IMR-90 (cell line): Measurements from ENCODE around the gene NAA38. TPM values are rescaled to one million over a fixed set of nuclear protein-coding genes. Genes with fewer than 3 reads are reported as not detected.
"Not testable (repeated sequence)": the region's sequence is repeated elsewhere in the genome, so short reads cannot be mapped to it uniquely, and the experiment has no call there.

ENCODE experiments used
- ATAC-seq: fragments of 200-7000 bp; cut with Tn5 transposase; 2 replicates; pipeline ENCODE4 v1.9.1; 2020; ENCODE audit warnings: low read depth, mild to moderate bottlenecking, moderate library complexity
- BruUV-seq: library from RNA; stranded (reverse); fragments of 400-500 nt; replicated peaks from 2 replicates; lab custom pipeline; 2021; lab: Mats Ljungman, UMichigan
- CTCF ChIA-PET: fragments of 300-600 bp; formaldehyde crosslinking; extraction: SDS; loops from one replicate; lab custom pipeline; 2021; ENCODE audit warnings: antibody characterized with exemption; lab: Yijun Ruan, JAX
- POLR2A ChIA-PET: fragments of 300-600 bp; sonication (Branson Sonifier 250); formaldehyde crosslinking; loops from one replicate; lab custom pipeline; 2022; ENCODE audit warnings: antibody characterized with exemption; ENCODE audit not compliant: unreplicated experiment; lab: Charles Lee
- DNase-seq: peaks from one replicate; pipeline ENCODE4 v3.0.0; 2013
- H2AFZ ChIP-seq: replicated peaks from 2 replicates; pipeline ENCODE3; 2013; ENCODE audit warnings: low read length, mild to moderate bottlenecking; ENCODE audit not compliant: poor library complexity
- H2AK5ac ChIP-seq: 2 replicates; pipeline ENCODE4 v1.6.1; 2013; ENCODE audit warnings: low read depth, low read length, inconsistent platforms
- H2AK9ac ChIP-seq: replicated peaks from 2 replicates; pipeline ENCODE3; 2013; ENCODE audit warnings: mild to moderate bottlenecking, low read depth, low read length, moderate library complexity; ENCODE audit not compliant: poor library complexity
- H2BK120ac ChIP-seq: 2 replicates; pipeline ENCODE4 v1.6.1; 2013; ENCODE audit warnings: low read depth, low read length, inconsistent platforms
- H2BK15ac ChIP-seq: 3 replicates; pipeline ENCODE4 v1.6.1; 2013; ENCODE audit warnings: low read depth, low read length, inconsistent platforms
- H2BK20ac ChIP-seq: 2 replicates; pipeline ENCODE4 v1.6.1; 2013; ENCODE audit warnings: low read depth, mild to moderate bottlenecking, inconsistent platforms, low read length, moderate library complexity
- H2BK5ac ChIP-seq: 2 replicates; pipeline ENCODE4 v1.6.1; 2013; ENCODE audit warnings: mild to moderate bottlenecking, low read depth, low read length, inconsistent platforms; ENCODE audit not compliant: poor library complexity, severe bottlenecking
- H3K14ac ChIP-seq: replicated peaks from 2 replicates; pipeline ENCODE4 v1.6.1; 2013; ENCODE audit warnings: low read depth, low read length, inconsistent platforms
- H3K18ac ChIP-seq: 2 replicates; pipeline ENCODE4 v1.6.1; 2013; ENCODE audit warnings: low read depth, low read length, control low read depth
- H3K23ac ChIP-seq: 2 replicates; pipeline ENCODE4 v1.6.1; 2013; ENCODE audit warnings: low read depth, low read length, inconsistent platforms
- H3K27ac ChIP-seq: 2 replicates; pipeline ENCODE4 v1.5.1; 2013; ENCODE audit warnings: mild to moderate bottlenecking, control low read depth, low read length; ENCODE audit not compliant: insufficient read depth
- H3K27me3 ChIP-seq: 2 replicates; pipeline ENCODE4 v1.6.1; 2013; ENCODE audit warnings: low read length; ENCODE audit not compliant: control insufficient read depth, insufficient read depth
- H3K36me3 ChIP-seq: 2 replicates; pipeline ENCODE4 v1.6.1; 2013; ENCODE audit warnings: low read length, mixed read lengths; ENCODE audit not compliant: control insufficient read depth, insufficient read depth
- H3K4ac ChIP-seq: 2 replicates; pipeline ENCODE4 v1.6.1; 2013; ENCODE audit warnings: low read depth, low read length, inconsistent platforms
- H3K4me1 ChIP-seq: 2 replicates; pipeline ENCODE4 v1.6.1; 2013; ENCODE audit warnings: low read length, mixed read lengths; ENCODE audit not compliant: control insufficient read depth, insufficient read depth
- H3K4me2 ChIP-seq: 2 replicates; pipeline ENCODE4 v1.6.1; 2013; ENCODE audit warnings: low read depth, mild to moderate bottlenecking, control low read depth, low read length, moderate library complexity
- H3K4me3 ChIP-seq: 2 replicates; pipeline ENCODE4 v1.5.1; 2013; ENCODE audit warnings: low read depth, mild to moderate bottlenecking, control low read depth, low read length, moderate library complexity; ENCODE audit not compliant: insufficient read depth
- H3K56ac ChIP-seq: 2 replicates; pipeline ENCODE4 v1.6.1; 2013; ENCODE audit warnings: low read length, inconsistent platforms; ENCODE audit not compliant: insufficient read depth; ENCODE audit errors: extremely low read depth
- H3K79me1 ChIP-seq, 2 experiments: 2 replicates each; pipeline ENCODE4 v1.6.1; 2013; ENCODE audit warnings: low read length in 2 of 2, inconsistent platforms in 1 of 2, low read depth in 1 of 2
- H3K9ac ChIP-seq: 2 replicates; pipeline ENCODE4 v1.6.1; 2013; ENCODE audit warnings: low read depth, low read length, control low read depth
- H3K9me1 ChIP-seq: 2 replicates; pipeline ENCODE4 v1.6.1; 2013; ENCODE audit warnings: low read length, inconsistent platforms; ENCODE audit not compliant: insufficient read depth
- H3K9me3 ChIP-seq: 2 replicates; pipeline ENCODE4 v1.6.1; 2013; ENCODE audit warnings: low read length; ENCODE audit not compliant: control insufficient read depth, insufficient read depth
- H4K20me1 ChIP-seq: 2 replicates; pipeline ENCODE4 v1.6.1; 2013; ENCODE audit warnings: low read length, inconsistent platforms; ENCODE audit not compliant: insufficient read depth
- H4K5ac ChIP-seq: 2 replicates; pipeline ENCODE4 v1.6.1; 2013; ENCODE audit warnings: mild to moderate bottlenecking, low read depth, low read length, control low read depth
- H4K8ac ChIP-seq, 2 experiments: 2 replicates each; pipeline ENCODE4 v1.6.1; 2013; ENCODE audit warnings: low read depth in 2 of 2, low read length in 2 of 2, control low read depth in 1 of 2, inconsistent platforms in 1 of 2
- H4K91ac ChIP-seq: 2 replicates; pipeline ENCODE4 v1.6.1; 2013; ENCODE audit warnings: low read depth, low read length, inconsistent platforms; ENCODE audit not compliant: insufficient read depth
- CEBPB ChIP-seq: IDR thresholded peaks from 2 replicates; pipeline ENCODE4 v1.6.1; 2012; ENCODE audit warnings: low read depth, low read length, improper control_type of control experiment
- WGBS, 2 experiments: methylation state at CpG; one replicate each; pipeline versions ENCODE4 v1.1.5 to v1.1.7; 2013; ENCODE audit warnings: missing lambda C conversion rate in 2 of 2; ENCODE audit not compliant: insufficient read length in 1 of 2; ENCODE audit errors: extremely low coverage in 2 of 2; 5-methylcytosine and 5-hydroxymethylcytosine counted together
- dilution Hi-C: fragments of 300-500 bp; cut with HindIII; formaldehyde crosslinking; loops from one replicate; pipeline ENCODE4 v1.14.3; 2018; ENCODE audit warnings: low sequenced_read_pairs; ENCODE audit not compliant: unreplicated experiment
- in situ Hi-C: fragments of 300-500 bp; cut with MboI; formaldehyde crosslinking; loops from 3 replicates; pipeline ENCODE4 v1.14.3; 2019; ENCODE audit warnings: low sequenced_read_pairs, inconsistent platforms, mixed read lengths
- intact Hi-C: fragments of 100-400 bp; cut with micrococcal nuclease; formaldehyde crosslinking; loops from 2 replicates; pipeline ENCODE4 v1.10.0; 2022
- polyA plus RNA-seq, 3 experiments: library from polyadenylated mRNA; depleted of rRNA; stranded (reverse); fragments of >200 nt; gene quantifications; 2 replicates each; pipeline ENCODE4 v1.2.3, GENCODE V29; 2012; ENCODE audit warnings: low replicate concordance in 1 of 3
- total RNA-seq: library from RNA; depleted of rRNA; stranded (reverse); fragments of >200 nt; gene quantifications from 2 replicates; pipeline ENCODE4 v1.2.3, GENCODE V29; 2012

Gene NAA38
- total and polyA plus RNA-seq, 2 of the 4 experiments (the other 2 are of a cell fraction) = 40.7 to 76.8 TPM

DNA sequence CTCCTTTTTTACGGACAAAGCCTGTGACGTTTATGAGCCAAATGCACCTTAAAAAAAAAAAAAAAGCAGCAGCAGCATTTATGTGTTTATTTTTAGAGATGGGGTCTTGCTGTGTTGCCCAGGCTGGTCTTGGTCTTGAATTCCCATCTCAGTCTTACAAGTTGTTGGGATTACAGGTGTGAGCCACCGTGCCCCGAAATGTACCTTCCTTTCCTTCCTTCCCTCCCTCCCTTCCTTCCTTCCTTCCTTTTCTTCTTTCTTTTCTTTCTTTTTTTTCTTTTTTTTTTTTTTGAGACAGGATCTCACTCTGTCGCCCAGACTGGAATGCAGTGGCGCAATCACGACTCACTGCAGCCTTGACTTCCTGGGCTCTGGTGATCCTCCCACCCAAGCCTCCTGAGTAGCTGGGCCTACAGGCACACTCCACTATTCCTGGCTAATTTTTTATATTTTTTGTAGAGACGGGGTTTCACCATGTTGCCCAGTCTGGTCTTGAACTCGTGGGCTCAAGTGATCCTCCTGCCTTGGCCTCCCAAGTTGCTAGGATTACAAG lies 47.5 kb downstream of the NAA38 start:
- DNase-seq = peak; percentile 21
- not testable (repeated sequence) for ATAC-seq, H3K79me1 ChIP-seq

More for the DNA sequence above, 47.5 kb downstream of the NAA38 start:
- H3K56ac ChIP-seq, dilution Hi-C loops, H2AK9ac ChIP-seq, H4K8ac ChIP-seq, H2BK20ac ChIP-seq, H4K20me1 ChIP-seq, H3K9me1 ChIP-seq, H3K23ac ChIP-seq, H3K4me1 ChIP-seq, H2BK15ac ChIP-seq, H4K5ac ChIP-seq, H3K36me3 ChIP-seq, H3K14ac ChIP-seq, H2BK5ac ChIP-seq, intact Hi-C loops, POLR2A ChIA-PET, H4K91ac ChIP-seq, H3K4me2 ChIP-seq, H2AFZ ChIP-seq, H3K4me3 ChIP-seq, H3K27ac ChIP-seq, H3K18ac ChIP-seq, in situ Hi-C loops, H3K9me3 ChIP-seq, H2BK120ac ChIP-seq, H3K9ac ChIP-seq, H3K4ac ChIP-seq, BruUV-seq: not testable (repeated sequence)
- Histone ChIP-seq H2AK5ac (peak overlapping the region; percentile 25), H3K27me3 (peaks cover 17% of the 10 kb centered on the region)
- TF ChIP-seq CEBPB = peak; percentile 79
- no CpG with 5 or more reads among the region's 9 CpGs for WGBS, 2 experiments
- CTCF ChIA-PET = interaction anchor here (0.7 kb wide), 1 partner anchor 41 kb away, joined by 3 read pairs; no protein-coding TSS in a partner anchor
